ENCODE results near the gene TRAPPC8.
A peak's percentile ranks its signal among the peaks of the same experiment; 100 is the strongest.

The TRAPPC8 gene, protein sequence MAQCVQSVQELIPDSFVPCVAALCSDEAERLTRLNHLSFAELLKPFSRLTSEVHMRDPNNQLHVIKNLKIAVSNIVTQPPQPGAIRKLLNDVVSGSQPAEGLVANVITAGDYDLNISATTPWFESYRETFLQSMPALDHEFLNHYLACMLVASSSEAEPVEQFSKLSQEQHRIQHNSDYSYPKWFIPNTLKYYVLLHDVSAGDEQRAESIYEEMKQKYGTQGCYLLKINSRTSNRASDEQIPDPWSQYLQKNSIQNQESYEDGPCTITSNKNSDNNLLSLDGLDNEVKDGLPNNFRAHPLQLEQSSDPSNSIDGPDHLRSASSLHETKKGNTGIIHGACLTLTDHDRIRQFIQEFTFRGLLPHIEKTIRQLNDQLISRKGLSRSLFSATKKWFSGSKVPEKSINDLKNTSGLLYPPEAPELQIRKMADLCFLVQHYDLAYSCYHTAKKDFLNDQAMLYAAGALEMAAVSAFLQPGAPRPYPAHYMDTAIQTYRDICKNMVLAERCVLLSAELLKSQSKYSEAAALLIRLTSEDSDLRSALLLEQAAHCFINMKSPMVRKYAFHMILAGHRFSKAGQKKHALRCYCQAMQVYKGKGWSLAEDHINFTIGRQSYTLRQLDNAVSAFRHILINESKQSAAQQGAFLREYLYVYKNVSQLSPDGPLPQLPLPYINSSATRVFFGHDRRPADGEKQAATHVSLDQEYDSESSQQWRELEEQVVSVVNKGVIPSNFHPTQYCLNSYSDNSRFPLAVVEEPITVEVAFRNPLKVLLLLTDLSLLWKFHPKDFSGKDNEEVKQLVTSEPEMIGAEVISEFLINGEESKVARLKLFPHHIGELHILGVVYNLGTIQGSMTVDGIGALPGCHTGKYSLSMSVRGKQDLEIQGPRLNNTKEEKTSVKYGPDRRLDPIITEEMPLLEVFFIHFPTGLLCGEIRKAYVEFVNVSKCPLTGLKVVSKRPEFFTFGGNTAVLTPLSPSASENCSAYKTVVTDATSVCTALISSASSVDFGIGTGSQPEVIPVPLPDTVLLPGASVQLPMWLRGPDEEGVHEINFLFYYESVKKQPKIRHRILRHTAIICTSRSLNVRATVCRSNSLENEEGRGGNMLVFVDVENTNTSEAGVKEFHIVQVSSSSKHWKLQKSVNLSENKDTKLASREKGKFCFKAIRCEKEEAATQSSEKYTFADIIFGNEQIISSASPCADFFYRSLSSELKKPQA (N-terminal part only)

GRCh38 chr18:31942999-31943877 is at the start of gene TRAPPC8:
Gene TRAPPC8 (minus strand): TSS chr18:31943128. CDS start chr18:31942764, 364 bp downstream.
- Histone ChIP-seq H3K36me3 (ENCODE audit: control insufficient read depth, insufficient read depth, low read length) (no peaks in the 10 kb centered on the region), H3K27me3 (replicated peaks; ENCODE audit: control insufficient read depth, insufficient read depth, low read length) (no peaks in the 10 kb centered on the region), H3K4me3 (replicated peaks; ENCODE audit: low read depth, low read length) (peak within 1 kb of the TSS; percentile 70)
- peak; percentile 92 for DNase-seq (ENCODE audit: extremely low read depth, insufficient read length)
- TF ChIP-seq, protein P1, sequence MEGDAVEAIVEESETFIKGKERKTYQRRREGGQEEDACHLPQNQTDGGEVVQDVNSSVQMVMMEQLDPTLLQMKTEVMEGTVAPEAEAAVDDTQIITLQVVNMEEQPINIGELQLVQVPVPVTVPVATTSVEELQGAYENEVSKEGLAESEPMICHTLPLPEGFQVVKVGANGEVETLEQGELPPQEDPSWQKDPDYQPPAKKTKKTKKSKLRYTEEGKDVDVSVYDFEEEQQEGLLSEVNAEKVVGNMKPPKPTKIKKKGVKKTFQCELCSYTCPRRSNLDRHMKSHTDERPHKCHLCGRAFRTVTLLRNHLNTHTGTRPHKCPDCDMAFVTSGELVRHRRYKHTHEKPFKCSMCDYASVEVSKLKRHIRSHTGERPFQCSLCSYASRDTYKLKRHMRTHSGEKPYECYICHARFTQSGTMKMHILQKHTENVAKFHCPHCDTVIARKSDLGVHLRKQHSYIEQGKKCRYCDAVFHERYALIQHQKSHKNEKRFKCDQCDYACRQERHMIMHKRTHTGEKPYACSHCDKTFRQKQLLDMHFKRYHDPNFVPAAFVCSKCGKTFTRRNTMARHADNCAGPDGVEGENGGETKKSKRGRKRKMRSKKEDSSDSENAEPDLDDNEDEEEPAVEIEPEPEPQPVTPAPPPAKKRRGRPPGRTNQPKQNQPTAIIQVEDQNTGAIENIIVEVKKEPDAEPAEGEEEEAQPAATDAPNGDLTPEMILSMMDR (IDR thresholded peaks at IDR 0.05; ENCODE audit: insufficient read depth, low read length, poor library complexity, severe bottlenecking), result peak; percentile 18

DNA sequence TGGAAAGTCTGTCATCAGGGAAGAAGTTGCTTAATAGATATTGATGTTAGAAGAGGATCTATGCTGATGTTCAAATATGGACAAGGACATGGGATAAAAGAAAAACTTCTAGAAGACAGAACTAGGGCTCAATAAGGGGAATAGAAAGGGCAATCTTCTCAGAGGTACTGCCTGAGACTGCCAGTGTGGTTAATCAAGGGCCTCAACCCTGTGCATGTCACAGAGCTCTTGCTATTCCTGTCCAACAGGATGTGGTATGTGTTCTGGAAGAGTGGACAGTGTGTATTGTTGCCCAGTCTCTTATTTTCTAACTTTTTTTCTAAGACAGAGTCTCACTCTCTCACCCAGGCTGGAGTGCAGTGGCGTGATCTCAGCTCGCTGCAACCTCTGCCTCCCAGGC is 47.9 kb upstream of the TRAPPC8 start:
- H3K4me3 ChIP-seq (replicated peaks; ENCODE audit: low read depth, low read length), result no peak overlapping the region
- TF ChIP-seq, protein P1 (IDR thresholded peaks at IDR 0.05; ENCODE audit: insufficient read depth, low read length, poor library complexity, severe bottlenecking), result no peak
- no peaks in the 10 kb centered on the region for H3K27me3 ChIP-seq (replicated peaks; ENCODE audit: control insufficient read depth, insufficient read depth, low read length)
- H3K36me3 ChIP-seq (ENCODE audit: control insufficient read depth, insufficient read depth, low read length), result no peaks in the 10 kb centered on the region
- DNase-seq (ENCODE audit: extremely low read depth, insufficient read length), result peak; percentile 39

GRCh38 chr18:31983976-31984375 is 41.0 kb upstream of the TRAPPC8 start:
- no peak for DNase-seq (ENCODE audit: extremely low read depth, insufficient read length)
- no peak overlapping the region for H3K4me3 ChIP-seq (replicated peaks; ENCODE audit: low read depth, low read length)
- no peaks in the 10 kb centered on the region for H3K36me3 ChIP-seq (ENCODE audit: control insufficient read depth, insufficient read depth, low read length)
- H3K27me3 ChIP-seq (replicated peaks; ENCODE audit: control insufficient read depth, insufficient read depth, low read length), result no peaks in the 10 kb centered on the region
- TF ChIP-seq, protein P1 (IDR thresholded peaks at IDR 0.05; ENCODE audit: insufficient read depth, low read length, poor library complexity, severe bottlenecking), result no peak

DNA sequence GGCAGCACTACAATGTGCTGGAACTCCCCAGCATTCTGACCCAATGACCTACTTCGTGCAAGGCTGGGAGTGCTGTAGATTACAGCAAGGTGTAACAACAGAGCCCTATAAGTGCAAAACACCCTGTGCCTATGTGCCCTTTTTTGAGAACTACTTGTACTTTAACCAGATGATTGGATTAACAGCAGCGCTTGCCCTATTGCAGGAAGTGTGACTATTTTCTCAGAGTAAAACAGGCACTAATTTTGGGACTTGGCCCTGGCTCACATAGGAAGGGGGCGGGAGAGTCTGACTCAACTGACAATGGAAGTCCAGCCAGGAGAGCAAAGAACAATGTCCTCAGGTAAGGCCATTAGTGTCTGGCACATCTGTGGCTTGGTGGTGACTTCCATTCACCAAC is 40.1 kb upstream of the TRAPPC8 start:
- H3K36me3 ChIP-seq (ENCODE audit: control insufficient read depth, insufficient read depth, low read length), result no peaks in the 10 kb centered on the region
- no peak for DNase-seq (ENCODE audit: extremely low read depth, insufficient read length)
- TF ChIP-seq, protein P1 (IDR thresholded peaks at IDR 0.05; ENCODE audit: insufficient read depth, low read length, poor library complexity, severe bottlenecking), result no peak
- H3K4me3 ChIP-seq (replicated peaks; ENCODE audit: low read depth, low read length), result no peak overlapping the region
- no peaks in the 10 kb centered on the region for H3K27me3 ChIP-seq (replicated peaks; ENCODE audit: control insufficient read depth, insufficient read depth, low read length)

- Histone ChIP-seq H3K36me3 (ENCODE audit: control insufficient read depth, insufficient read depth, low read length) (no peaks in the 10 kb centered on the region), H3K27me3 (replicated peaks; ENCODE audit: control insufficient read depth, insufficient read depth, low read length) (no peaks in the 10 kb centered on the region), H3K4me3 (replicated peaks; ENCODE audit: low read depth, low read length) (no peak overlapping the region)
- DNase-seq (ENCODE audit: extremely low read depth, insufficient read length), result no peak
- TF ChIP-seq, protein P1 (IDR thresholded peaks at IDR 0.05; ENCODE audit: insufficient read depth, low read length, poor library complexity, severe bottlenecking), result no peak
These were observed 37.9 kb upstream of the TRAPPC8 start for GRCh38 chr18:31980863-31981262.
